Chondrocyte (in vitro differentiated cells): ENCODE measurements around the gene PLRG1. TPM values are rescaled to one million over a fixed set of nuclear protein-coding genes. Genes with fewer than 3 reads are reported as not detected.
A peak's percentile ranks its signal among the peaks of the same experiment; 100 is the strongest.

Experiments used
- DNase-seq: peaks from one replicate; pipeline ENCODE4 v3.0.0; 2021; ENCODE audit warnings: mixed read lengths, low spot score
- H3K27ac Mint-ChIP-seq: one replicate; pipeline ENCODE4 v1.8.0; 2021; ENCODE audit warnings: mild to moderate bottlenecking, moderate library complexity, mixed read lengths; ENCODE audit not compliant: unreplicated experiment
- H3K27me3 Mint-ChIP-seq: 2 replicates; pipeline ENCODE4 v1.8.0; 2021; ENCODE audit warnings: low read depth, mixed read lengths
- H3K36me3 Mint-ChIP-seq: 2 replicates; pipeline ENCODE4 v1.8.0; 2021; ENCODE audit warnings: low read depth, mixed read lengths
- H3K4me1 Mint-ChIP-seq: 2 replicates; pipeline ENCODE4 v1.8.0; 2021; ENCODE audit warnings: low read depth, mild to moderate bottlenecking, mixed read lengths
- H3K4me3 Mint-ChIP-seq: one replicate; pipeline ENCODE4 v1.8.0; 2021; ENCODE audit warnings: mild to moderate bottlenecking, moderate library complexity, mixed read lengths; ENCODE audit not compliant: unreplicated experiment
- H3K9me3 Mint-ChIP-seq: 2 replicates; pipeline ENCODE4 v1.8.0; 2021; ENCODE audit warnings: low read depth, mixed read lengths
- total RNA-seq: library from RNA; stranded (reverse); gene quantifications from 3 replicates; pipeline ENCODE4 v1.2.1, GENCODE V29; 2021
- TF ChIP-seq, protein P1 (sequence below): fragments of 200-600 bp; sonication (generic); IDR thresholded peaks from 2 replicates; pipeline ENCODE4 v1.5.0; 2021; ENCODE audit warnings: antibody characterized with exemption, mild to moderate bottlenecking, moderate library complexity

The PLRG1 gene
- total RNA-seq, 1 donor from 2014 or later = 70.3 TPM

DNA sequence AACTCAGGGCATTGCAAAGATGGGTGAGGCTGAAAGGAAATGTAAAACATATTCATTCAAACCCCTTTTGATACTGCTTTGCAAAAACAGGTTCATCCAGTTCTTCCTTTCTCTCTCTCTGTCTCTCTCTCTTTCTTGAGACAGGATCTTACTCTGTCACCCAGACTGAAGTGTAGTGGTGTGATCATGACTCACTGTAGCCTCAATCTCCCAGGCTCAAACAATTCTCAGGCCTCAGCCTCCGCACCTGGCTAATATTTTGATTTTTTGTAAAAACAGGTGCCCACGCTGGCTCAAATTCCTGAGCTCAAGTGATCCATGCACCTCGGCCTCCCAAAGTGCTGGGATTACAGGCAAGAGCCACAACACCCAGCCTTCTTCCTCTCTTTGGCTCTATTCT lies 43.0 kb downstream of the PLRG1 start:
- Mint-ChIP-seq H3K9me3 (no peaks in the 10 kb centered on the region), H3K4me3 (no peak overlapping the region)

DNA sequence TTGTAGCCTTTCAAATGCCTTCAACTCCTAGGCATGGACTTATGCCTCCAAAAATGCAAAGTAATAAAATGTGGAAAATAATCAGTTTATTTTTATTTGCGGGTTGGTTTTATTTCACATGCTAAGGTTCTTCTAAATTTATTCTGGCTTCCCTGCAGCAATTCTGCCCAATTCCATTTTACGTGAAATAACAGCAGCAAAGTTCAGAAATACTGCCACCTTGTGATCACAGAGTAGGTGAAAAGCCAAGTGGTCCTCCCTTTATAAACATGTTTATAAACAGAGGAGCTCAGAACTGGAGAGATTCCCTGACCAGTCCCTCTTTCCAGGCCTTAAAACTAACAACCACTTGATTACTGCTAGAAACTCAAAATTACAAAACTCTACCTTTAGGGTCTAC lies 43.9 kb downstream of the PLRG1 start:
- Mint-ChIP-seq H3K4me3 (no peak overlapping the region), H3K27me3 (peaks cover 72% of the 10 kb centered on the region), H3K36me3 (no peaks in the 10 kb centered on the region), H3K27ac (no peak overlapping the region), H3K9me3 (no peaks in the 10 kb centered on the region), H3K4me1 (no peaks in the 10 kb centered on the region)
- DNase-seq = no peak
- TF ChIP-seq, protein P1, sequence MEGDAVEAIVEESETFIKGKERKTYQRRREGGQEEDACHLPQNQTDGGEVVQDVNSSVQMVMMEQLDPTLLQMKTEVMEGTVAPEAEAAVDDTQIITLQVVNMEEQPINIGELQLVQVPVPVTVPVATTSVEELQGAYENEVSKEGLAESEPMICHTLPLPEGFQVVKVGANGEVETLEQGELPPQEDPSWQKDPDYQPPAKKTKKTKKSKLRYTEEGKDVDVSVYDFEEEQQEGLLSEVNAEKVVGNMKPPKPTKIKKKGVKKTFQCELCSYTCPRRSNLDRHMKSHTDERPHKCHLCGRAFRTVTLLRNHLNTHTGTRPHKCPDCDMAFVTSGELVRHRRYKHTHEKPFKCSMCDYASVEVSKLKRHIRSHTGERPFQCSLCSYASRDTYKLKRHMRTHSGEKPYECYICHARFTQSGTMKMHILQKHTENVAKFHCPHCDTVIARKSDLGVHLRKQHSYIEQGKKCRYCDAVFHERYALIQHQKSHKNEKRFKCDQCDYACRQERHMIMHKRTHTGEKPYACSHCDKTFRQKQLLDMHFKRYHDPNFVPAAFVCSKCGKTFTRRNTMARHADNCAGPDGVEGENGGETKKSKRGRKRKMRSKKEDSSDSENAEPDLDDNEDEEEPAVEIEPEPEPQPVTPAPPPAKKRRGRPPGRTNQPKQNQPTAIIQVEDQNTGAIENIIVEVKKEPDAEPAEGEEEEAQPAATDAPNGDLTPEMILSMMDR = peak; percentile 82

More for the DNA sequence above, 43.0 kb downstream of the PLRG1 start:
- Mint-ChIP-seq H3K36me3 (no peaks in the 10 kb centered on the region), H3K4me1 (no peaks in the 10 kb centered on the region), H3K27me3 (peaks cover 71% of the 10 kb centered on the region), H3K27ac (no peak overlapping the region)
- TF ChIP-seq, protein P1 = no peak
- DNase-seq = no peak

DNA sequence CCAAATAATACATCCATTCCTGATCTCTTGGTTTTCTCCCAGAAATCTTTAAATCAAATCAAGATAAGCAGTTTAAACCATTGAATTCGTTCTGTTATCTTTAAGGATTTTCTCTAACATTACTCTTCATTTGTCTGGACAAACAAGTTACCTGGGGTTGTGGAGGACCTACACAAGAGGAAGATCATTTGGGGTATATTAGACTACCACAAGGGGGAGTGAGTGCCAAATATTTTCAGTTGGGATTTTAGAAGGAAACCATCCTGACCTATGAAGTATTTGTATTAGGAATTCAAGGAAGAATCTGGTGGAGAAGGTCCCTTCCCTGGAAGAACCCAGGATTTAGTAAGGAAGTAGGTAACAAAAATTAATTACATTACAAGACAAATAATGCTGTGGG lies 46.6 kb downstream of the PLRG1 start:
- H3K27ac Mint-ChIP-seq = no peak overlapping the region
- H3K4me1 Mint-ChIP-seq = no peaks in the 10 kb centered on the region
- H3K27me3 Mint-ChIP-seq = peaks cover 74% of the 10 kb centered on the region
- no peaks in the 10 kb centered on the region for H3K9me3 Mint-ChIP-seq
- TF ChIP-seq, protein P1 = peak; percentile 71
- no peak overlapping the region for H3K4me3 Mint-ChIP-seq
- peaks cover 2% of the 10 kb centered on the region for H3K36me3 Mint-ChIP-seq
- DNase-seq = no peak

DNA sequence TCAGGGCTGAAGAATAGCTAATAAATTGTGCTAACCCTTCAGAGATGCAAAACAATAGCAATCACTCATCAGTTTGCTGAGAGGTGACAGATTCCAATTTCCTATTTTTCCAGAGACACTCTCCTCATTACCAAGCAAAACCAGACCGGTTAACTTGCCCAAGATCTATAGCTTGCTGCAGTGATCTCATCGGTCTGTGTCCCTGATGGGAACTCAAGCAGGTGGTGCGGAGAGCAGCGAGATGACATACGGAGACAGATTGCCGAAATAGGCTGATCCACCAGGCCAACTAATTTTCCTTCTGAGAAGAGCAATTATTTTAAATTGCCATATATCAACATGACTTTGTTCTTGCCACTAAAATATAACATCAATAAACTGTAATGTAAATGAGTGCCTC lies 48.1 kb downstream of the PLRG1 start:
- TF ChIP-seq, protein P1 = no peak
- Mint-ChIP-seq H3K27ac (no peak overlapping the region), H3K4me3 (no peak overlapping the region), H3K36me3 (peaks cover 2% of the 10 kb centered on the region), H3K4me1 (no peaks in the 10 kb centered on the region), H3K9me3 (no peaks in the 10 kb centered on the region), H3K27me3 (peaks cover 69% of the 10 kb centered on the region)
- no peak for DNase-seq

DNA sequence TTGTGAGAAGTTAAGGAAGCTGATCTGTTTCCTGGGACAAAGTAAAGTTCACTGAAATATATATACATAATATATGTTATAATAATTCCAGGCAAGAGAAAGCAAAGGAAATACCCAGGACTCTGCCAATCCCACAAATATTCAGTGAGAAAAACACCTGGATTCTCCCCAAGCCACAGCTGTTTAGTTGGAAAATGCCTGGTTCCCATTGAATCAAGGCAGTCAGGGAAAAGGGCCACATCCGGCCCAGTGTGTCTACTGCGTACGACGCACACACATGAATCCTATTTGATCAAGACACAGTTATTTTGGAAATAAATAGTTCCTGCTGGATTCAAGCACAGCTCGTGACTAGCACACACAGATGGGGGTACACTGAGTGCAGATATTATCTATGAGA lies 52.3 kb downstream of the PLRG1 start:
- no peak for DNase-seq
- Mint-ChIP-seq H3K4me1 (no peaks in the 10 kb centered on the region), H3K36me3 (peaks cover 2% of the 10 kb centered on the region), H3K27ac (no peak overlapping the region), H3K27me3 (peaks cover 63% of the 10 kb centered on the region), H3K4me3 (no peak overlapping the region), H3K9me3 (no peaks in the 10 kb centered on the region)
- TF ChIP-seq, protein P1 = no peak
